GM21576 (cell line): ENCODE results near the gene MVB12B.

ENCODE experiments used
- ATAC-seq: cut with Tn5 transposase; IDR thresholded peaks from one replicate; pipeline ENCODE4 v1.9.1; 2021; ENCODE audit warnings: mild to moderate bottlenecking, moderate library complexity; ENCODE audit not compliant: unreplicated experiment

MVB12B gene

GRCh38 chr9:126500600-126501382, 174.2 kb downstream of the MVB12B start:
- ATAC-seq: no peak

DNA sequence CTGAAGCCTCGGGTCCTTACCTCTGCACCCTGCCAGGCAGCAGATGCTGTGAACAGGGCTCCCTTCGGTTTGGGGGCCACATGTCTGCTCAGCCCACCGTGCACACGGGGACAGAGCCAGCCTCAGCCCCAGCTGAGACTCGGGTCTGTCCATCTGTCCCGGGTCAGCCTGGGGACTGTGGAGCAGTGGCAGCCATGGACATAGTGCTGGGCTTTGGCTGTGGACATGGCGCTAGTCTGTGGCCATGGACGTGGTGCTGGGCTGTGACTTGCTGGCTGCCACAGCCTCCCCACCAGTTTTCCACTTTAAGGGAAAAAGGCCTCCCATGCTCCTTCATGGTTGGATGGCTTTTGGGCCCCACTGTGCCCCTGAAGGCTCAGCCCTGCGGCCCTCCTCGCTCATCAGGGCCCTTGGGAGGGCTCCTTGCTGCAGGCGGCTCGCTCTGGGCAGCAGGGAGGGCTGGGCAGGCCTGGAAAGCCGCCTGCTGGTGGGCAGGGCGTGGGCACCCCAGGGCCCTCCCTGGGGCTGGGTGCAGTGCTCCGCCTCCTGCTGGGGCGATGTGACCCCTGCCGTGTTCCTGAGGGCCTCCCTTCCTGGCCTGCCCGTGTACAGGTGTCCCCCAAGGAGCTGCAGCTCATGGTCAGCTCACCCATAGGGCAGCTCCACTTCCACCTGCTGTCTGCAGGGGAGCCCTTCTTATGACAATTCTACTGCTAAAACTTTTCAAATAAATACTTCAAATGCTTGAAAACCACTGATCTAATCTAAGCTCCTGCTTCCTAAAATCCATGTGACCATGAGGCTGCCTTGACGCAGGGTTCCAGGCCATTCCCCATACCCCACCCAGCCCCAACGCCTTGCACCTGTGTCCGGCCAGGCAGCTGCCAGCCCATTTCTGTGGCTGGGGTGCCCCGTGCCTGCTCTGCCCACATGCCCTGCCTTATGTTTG, 175.0 kb downstream of the MVB12B start:
- ATAC-seq: no peak

DNA sequence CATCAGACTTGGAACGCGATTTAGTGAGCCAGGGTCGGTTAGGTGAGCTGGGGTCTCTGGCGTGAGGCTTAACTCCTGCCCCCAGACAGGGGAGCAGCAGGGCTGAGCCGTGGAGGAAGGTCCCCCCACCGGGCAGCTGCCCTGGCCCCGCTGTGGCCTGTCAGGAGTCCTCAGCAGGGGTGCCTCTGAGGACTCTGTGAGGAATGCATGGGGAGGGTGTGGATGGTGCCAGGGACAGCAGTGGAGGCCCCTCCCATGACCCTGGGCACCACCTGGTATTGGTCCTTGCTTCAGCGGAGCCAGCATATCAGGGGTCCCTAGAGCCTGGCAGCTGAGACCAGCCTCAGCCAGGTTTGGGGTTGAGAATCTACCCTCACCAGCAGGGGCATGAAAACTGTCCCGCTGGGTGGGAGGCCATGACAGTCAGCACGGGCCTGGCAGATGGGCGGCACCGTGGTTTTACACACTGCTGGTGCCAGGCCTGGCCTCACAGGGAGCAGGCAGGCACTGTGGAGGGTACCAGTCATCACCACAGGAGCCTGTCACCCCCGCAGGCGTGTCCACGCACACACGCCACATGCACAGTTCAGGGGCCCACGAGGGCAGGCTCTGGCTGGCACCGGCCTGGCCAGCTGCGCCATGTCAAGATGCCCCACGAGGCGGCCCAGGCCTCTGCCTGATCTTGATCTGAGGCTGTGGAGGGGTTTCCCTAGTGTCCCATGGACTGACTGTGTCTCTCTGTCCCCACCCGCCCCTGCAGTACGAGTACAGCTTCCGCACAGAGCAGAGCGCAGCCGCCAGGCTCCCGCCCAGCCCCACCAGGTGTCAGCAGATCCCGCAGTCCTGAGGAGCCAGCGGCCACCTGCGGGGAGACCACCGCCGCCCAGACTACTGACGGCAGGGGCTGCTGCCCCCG, 176.0 kb downstream of the MVB12B start:
- ATAC-seq: no peak

GRCh38 chr9:126503333-126504085, 176.9 kb downstream of the MVB12B start:
- ATAC-seq: no peak

GRCh38 chr9:126504086-126504976, 177.7 kb downstream of the MVB12B start:
- no peak for ATAC-seq

DNA sequence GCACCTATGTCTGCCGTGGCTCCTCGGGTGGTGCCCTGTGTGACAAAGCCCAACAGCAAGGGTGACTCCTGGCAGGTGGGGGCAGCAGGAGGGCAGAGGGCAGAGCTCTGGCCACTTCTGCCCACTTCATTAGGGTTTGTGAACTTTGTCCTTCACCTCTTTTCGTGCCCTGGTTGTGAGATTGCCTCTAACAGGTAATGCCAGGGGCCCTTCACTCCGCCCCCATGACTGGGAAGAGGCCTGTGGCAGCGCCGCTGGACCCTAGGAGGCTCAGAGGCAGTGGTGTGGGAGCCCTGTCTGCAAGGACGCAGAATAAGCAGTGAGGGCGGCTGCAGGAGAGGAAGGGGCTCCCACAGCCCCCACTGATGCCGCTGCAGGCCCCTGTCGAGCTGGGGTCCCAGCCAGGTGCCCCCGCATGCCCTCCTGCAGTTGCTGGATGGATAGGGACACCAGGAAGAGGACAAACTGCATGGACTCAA, 178.4 kb downstream of the MVB12B start:
- ATAC-seq: no peak

DNA sequence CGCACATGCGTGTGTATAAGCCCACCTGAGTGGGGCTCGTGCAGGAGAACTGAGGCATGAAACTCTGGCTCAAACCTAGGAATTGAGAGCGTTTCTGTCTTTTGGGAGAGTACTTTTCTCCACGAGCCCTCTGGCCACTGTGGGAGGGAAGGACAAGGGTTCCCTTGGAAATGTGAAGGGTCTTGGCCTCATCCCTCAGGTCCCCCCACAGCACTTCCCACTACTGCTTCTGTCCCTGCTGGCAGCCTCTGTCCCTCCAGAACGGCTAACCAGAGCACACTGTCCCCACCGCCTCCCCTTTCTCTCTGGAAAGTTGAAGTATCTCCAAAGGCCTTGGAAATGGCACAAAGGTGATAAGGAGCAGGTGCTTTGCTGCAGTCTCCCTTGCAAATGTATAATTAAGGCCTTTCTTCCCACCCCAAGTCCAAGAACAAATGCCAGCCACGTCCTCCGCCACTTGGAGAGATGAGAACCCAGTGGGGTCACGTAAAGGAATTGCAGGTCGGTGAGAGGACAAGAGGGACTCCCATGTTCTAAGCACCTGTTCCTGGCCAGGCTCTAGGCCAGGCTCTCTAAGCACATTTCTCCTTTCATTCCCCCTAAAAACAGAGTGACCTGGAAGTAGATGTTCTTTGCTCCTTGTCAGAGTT, 179.2 kb downstream of the MVB12B start:
- ATAC-seq: no peak

DNA sequence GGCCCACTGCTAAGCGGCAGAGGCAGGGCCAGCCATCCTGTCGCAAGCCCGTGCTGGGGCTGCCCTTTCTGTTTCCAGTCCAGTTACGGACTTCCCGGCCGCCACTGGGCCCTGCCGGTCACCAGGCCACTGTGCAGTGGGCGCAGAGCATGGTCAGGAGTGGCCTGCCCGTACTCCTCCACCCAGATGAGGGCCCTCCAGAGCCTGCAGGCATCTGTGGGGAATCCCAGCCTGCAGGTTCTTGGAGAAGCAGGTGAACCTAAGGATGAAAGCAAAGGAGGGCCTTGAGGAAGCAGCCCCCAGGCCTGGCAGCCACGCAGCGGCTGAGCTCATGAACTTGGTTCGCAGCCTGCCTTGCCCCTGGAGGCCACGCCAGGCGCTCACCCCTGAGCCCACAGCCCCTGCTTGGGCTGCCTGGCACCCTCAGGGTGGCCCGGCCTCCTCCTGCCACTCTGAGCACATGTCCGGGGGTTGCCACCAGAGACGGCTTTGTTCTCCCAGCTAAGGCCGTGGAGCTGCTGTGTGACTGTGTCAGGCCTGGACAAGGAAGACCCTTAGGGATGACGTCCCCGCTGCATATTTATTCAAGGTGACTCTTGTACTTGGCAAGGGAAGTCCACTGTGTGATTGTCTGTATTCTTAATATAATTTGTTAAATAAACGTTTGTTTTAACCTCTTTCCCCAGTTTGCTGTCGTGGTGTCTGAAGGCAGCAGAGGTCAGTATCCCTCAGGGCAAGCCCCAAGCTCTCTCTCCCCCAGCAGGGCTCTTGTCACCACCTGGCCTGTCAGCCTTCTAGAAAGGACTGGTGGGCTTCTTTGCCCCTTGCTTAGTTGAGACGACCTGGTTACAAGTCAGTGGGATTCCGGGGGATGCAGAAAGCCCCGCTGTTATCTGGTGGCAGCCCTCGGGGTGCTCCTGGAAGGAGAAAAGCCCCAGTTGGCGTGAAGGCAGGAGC, 180.0 kb downstream of the MVB12B start:
- ATAC-seq: no peak

- no peak for ATAC-seq
Observed at GRCh38 chr9:126507318-126508109, 180.9 kb downstream of the MVB12B start.

DNA sequence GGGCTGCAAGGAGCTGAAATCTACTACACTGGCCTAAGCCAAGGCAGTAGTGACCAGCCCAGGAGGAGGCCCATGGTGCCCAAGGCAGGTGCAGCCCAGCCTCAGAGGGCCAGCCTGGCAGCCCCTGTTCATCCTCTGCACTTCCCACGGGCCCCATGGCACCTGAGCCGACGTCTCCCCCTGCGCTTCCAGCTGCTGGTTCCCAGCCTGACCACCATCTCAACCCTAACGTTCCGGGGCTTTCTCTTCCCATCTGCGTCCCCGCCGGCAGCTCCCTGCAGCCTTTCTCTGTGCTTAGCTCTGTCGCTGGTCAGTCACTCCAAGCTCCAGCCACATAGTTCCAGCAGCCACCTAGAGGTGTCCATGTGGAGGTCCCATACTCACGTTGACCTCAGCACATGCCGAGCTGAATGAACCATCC, 181.6 kb downstream of the MVB12B start:
- no peak for ATAC-seq

DNA sequence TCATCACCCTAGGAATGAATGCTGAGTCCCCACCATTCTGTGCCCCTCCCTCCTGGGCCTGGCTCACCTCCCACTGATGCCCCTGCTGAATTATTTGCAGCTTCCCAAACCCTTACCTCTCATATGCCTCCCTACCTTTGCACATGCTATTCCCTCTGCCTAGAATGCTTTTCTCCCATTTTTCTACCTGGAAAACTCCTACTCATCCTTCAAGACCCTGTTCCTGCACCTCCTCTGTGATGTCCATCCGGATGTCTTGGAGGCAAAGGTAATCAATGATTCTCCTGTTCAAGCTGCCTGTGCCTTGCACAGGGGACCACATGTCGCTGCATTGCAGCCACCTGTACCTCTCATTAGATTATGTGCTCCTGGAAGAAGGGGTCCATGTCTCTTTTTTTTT, 182.3 kb downstream of the MVB12B start:
- ATAC-seq: no peak

DNA sequence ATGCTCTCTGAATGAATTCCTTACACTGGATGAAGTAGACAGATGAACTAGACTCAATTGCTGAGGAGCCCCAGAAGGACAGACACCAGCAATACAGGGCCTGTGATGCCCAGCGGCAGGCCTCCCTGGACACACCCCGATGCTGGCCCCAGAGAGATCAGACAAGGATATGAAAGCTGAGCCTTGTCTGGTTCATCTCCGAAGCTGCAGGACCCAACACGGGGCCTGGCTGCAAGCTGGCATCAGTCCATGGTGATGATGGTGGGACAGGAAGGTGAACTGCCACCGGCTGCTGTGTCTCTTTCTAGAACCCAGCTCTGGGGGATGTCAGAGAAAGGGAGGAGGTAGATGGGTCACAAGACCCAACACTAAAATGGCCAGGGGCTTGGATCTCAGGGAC, 183.1 kb downstream of the MVB12B start:
- no peak for ATAC-seq

GRCh38 chr9:126510564-126510963, 183.9 kb downstream of the MVB12B start:
- ATAC-seq: no peak

DNA sequence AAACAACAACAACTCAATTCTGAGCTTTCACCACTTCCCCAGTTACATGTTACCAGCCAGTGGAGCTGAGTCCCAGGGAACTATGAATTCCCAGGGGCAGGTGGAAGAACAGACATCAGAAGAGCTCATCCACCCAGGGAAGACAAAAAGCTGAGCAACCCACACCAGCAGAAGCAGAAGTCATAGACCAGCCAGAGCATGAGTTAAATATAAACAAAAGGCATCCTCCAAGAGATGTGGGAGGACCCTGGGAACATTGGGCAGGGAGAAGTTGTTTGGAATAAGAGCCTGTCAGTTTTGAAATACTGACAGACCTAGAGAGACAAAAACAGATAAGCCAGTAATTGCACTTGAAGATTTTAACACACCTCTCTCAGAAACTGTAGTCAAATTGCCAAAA, 184.8 kb downstream of the MVB12B start:
- no peak for ATAC-seq

DNA sequence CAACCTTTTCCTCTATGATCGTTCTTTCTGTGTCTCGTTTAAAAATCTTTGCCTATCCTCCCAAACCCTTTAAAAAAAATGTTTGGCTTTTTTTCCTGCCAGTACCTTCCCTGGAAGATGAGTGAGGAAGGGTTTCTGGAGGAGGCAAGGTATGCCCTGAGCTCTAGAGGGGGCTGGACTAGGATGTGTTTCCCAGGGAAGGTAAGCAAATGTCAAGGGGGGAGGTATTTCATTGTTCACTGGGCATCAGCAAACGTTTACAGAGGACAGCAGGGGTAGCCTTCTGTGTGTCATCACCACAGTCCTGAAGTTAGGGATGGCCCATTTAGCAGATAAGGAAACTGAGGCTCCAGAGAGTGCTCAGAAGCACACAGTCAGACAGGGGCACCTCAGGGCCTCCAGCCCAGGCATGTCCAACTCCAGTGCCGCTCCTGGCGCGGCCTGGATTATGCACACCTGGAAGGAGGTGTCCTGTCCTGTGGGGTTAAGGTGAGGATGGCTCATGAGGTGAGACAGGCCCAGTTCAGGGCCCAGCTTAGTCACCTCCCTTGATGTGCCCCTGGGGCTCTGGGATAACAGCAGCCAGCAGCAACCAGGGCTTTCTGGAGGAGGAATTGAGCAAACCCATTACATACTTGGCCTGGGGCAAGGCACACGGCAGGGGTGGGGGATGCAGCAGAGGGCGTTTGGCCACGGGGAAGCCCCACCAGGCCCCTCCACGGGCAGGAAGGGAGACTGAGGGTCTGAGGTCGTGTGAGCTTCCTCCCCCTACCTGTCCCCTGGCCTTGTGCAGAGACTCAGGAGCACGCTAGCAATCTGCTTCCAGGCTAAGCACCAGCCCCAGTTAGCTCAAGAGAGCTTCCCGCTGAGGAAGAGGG, 186.8 kb downstream of the MVB12B start:
- no peak for ATAC-seq
